Measurements from ENCODE around the gene CAPN1.
"Not testable (repeated sequence)": the region's sequence is repeated elsewhere in the genome, so short reads cannot be mapped to it uniquely, and the experiment has no call there.

Gene CAPN1

DNA sequence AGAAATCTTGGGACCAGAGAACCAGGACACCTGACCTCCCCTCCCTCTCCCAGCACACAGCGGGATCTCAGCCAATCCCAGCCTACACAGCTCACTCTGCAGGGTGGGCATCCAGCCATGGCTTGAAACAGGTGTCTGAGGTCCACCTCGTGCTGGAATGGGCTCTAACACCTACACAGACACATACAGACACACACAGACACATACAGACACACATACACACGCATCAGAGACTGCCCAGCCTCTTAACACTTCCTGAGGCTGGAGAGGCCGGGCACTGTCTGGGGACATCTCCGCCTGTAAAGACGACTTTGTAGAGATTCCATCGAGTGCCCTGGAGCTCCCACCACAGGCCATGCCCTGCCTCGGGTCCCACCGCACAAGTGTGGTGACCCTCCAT lies 36.7 kb downstream of the CAPN1 start:
- no peak for DNase-seq (ENCODE audit: low read depth)

DNA sequence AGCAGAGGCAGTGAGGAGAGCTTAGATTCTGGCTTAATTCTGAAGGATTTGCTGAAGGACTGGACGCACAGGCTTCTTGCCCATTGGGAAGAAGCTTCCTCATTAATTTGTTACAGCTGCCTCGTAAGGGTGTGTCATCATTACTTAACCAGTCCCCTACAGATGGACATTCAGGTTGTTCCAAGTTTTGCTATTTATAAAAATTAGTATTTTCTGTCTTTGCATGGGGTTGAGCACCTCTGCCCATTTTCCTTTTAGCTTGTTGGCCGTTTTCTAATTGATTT lies 38.1 kb downstream of the CAPN1 start:
- no peak for DNase-seq (ENCODE audit: low read depth)

DNA sequence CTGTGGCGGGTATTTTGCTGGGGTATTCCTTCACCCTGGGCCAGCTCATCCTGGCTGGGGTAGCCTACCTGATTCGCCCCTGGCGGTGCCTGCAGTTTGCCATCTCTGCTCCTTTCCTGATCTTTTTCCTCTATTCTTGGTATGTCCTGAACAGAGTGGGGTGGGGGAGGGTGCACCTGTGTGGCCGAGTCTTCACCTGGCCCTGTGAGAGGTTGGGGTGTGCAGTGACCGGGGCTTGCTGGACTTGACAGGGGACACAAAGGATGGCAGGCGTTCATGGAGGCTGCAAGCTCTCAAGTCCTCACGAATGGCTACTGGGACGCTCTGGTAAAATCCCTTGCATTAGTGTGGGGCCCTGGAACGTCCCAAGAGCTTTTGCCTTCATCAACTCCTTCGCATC lies 39.3 kb downstream of the CAPN1 start:
- no peak for DNase-seq (ENCODE audit: low read depth)

DNA sequence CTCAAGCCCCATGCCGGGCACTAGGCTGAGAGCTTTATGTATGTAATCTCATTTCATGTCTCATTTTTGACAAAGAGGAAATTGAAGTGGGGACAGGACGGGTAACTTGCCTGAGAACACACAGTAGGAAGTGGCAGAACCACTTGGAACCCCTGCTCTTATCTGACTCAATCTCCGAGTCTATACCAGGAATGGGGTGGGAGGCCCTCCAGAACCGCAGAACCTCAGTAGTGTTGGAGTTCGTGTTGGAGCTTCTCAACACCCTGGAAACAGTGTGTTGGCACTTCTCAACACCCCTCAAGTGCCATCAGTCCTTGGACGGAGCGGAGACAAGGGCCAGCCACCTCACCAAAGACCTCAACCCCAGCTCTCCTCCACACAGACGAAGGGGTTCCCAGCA lies 41.3 kb downstream of the CAPN1 start:
- DNase-seq (ENCODE audit: low read depth) = no peak

DNA sequence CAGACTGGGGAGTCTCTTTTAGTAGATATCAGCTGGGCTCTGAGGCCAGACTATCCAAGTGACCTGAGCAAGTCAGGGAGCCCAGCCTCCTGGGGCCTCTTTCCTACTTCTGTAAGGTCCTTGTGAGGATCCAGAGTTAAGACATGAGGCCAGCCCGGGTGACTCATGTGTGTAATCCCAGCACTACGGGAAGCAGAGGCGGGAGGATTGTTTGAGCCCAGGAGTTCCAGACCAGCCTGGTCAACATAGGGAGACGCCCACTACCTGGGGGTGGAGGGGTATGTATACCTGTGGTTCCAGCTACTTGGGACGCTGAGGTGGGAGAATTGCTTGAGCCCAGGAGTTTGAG lies 43.2 kb downstream of the CAPN1 start:
- peak; percentile 48 for DNase-seq (ENCODE audit: low read depth)

DNA sequence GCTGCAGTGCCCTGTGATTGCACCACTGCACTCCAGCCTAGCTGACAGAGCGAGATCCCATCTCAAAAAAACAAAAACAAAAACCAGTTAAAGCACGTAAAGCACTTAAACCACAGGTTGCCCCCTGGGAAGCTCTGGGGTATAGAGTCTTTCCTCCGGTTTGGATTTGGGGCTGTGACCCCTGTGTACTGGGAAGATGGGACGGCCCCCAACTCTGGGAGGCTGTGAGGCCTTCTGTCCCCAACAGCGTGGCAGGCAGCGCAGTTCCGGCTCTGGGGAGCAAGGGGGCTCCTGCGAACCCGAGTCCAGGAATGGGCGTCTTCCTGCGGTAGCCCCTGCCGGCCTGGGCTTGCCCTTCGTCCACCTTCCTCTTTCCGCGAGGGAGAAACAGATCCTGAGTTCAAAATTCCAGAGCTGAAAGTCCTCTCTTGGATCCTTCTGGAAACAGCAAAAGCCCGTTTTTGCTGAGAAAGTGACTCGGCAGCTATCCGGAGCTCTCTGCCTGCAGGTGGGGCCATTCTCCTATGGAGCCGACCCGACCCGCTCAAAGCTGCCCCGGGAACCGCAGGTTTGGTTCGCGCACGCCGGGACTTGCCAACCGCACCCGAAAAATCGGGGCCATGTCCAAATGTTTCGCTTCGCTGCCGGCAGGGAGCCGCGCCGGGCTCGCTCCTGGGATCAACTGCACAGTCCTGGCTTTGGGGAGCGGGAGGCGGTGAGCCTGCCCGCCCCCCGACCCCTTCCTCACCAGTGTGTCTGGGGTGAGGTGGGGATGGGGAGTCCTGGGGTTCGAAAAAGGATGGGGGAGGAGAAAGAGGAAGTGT lies 43.8 kb downstream of the CAPN1 start:
- peak; percentile 44 for DNase-seq (ENCODE audit: low read depth)

DNA sequence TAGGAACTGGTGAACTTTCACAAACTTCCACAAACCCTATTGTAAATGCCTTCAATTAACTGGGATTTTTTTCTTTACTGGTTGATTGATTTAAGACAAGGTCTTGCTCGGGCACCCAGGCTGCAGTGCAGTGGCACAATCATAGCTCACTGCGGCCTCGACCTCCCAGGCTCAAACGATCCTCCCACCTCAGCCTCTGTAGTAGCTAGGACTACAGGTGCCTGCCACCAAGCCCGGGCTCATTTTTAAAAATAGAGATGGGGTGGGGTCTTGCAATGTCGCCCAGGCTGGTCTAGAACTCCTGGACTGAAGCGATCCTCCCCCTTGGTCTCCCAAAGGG lies 44.3 kb downstream of the CAPN1 start:
- no peak for DNase-seq (ENCODE audit: low read depth)

DNA sequence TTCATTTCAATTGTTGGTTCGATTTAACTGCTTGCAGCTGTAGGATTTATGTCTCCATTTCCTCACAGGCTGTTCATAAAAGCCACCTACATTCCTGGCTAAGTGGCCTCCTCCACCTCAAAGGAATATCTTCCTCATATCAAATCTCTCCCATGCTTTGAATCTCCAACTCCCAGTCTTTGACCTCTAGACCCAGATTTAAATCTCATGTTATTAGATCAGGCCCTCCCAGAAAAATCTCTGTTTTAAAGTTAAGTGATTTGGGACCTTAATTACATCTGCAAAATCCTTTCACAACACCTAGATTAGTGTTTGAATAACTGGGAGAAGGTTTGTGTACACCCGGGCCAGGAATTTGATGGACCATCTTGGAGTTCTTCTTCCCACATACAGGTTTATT lies 46.2 kb downstream of the CAPN1 start:
- no peak for DNase-seq (ENCODE audit: low read depth)

DNA sequence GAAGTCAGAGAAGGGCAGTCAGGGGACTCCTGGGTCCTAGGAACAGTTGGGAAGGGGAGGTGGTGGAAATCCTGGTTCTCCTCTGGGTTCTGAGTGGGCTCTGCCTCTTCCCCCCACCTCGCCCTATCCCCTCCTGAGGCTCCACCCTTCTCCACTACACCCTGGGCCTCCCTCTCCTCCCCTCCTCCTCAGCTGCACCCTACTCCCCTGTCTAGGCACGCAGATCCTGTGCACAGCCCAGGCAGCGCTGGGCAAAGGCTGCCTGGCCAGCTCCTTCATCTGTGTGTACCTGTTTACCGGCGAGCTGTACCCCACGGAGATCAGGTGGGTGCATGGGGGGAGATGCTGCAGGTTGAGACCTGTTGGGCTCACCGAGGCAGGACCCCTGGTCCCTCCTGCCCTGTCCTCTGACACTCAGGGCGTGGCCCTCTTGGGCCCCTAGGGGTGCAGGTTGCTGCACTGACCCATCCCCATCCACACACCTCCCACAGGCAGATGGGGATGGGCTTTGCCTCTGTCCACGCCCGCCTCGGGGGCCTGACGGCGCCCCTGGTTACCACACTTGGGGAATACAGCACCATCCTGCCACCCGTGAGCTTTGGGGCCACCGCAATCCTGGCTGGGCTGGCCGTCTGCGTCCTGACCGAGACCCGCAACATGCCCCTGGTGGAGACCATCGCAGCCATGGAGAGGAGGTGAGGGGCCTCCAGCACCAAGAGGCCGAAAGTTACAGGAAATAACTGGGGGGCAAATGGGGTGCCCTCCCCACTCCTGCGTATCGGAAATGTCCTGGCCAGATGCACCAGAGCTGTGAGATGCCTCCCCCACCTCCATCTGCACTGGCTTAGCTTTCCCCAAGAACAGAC lies 54.7 kb downstream of the CAPN1 start:
- no peak for DNase-seq (ENCODE audit: low read depth)

DNA sequence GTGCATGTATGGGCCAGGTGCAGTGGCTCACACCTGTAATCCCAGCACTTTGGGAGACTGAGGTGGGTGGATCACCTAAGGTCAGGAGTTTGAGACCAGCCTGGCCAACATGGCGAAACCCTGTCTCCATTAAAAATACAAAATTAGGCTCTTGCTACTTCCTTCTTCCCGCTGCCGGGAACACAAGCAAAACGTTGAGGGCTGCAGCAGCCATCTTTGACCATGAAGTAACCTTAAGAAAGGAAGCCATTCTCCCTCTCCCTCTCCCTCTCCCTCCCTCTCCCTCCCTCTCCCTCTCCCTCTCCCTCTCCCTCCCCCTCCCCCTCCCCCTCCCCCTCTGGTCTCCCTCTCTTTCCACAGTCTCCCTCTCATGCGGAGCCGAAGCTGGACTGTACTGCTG lies 56.6 kb downstream of the CAPN1 start:
- not testable (repeated sequence) for DNase-seq (ENCODE audit: low read depth)

DNA sequence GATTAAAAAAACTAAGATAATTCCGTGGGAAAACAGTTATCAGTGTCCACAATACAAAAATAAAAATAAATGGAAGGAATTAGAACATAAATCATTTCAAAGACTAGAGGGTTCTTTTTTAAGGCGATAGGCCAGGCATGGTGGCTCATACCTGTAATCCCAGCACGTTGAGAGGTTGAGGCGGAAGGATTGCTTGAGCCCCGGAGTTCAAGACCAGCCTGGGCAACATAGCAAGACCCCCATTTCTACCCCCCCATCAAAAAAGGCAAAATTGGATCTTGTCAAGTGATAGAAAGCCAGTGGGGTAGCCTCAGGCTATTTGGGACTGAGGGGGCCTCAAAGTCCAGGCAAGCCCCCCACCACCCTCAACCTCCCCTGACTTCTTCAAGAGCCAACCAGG lies 59.4 kb downstream of the CAPN1 start:
- no peak for DNase-seq (ENCODE audit: low read depth)

DNA sequence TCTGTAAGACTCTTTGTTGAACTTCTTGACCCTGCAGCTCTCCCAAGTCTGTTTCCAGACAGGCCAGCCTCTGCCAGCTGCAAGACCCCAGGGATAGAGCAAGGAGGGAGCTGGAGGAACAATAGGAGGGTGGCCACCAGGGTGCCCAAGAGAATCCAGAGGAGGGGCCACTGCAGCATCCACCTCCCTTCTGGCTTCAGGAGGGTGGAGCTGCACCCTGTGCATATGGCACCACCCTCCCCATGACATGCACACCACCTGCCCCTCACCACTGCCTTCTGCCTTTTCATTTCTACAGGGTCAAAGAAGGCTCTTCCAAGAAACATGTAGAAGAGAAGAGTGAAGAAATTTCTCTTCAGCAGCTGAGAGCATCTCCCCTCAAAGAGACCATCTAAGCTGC lies 60.0 kb downstream of the CAPN1 start:
- no peak for DNase-seq (ENCODE audit: low read depth)

DNA sequence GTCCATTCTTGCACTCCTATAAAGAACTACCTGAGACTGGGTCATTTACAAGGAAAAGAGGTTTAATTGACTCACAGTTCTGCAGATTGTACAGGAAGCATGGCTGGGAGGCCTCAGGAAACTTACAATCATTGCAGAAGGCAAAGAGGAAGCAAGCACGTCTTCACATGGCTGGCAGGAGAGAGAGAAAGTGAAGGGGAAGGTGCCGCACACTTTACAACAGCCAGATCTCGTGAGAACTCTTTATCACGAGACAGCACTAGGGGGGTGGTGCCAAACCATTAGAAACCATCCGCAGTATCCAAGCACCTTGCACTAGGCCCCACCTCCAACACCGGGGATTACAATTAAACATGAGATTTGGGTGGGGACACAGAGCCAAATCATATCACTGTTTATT lies 60.7 kb downstream of the CAPN1 start:
- no peak for DNase-seq (ENCODE audit: low read depth)

DNA sequence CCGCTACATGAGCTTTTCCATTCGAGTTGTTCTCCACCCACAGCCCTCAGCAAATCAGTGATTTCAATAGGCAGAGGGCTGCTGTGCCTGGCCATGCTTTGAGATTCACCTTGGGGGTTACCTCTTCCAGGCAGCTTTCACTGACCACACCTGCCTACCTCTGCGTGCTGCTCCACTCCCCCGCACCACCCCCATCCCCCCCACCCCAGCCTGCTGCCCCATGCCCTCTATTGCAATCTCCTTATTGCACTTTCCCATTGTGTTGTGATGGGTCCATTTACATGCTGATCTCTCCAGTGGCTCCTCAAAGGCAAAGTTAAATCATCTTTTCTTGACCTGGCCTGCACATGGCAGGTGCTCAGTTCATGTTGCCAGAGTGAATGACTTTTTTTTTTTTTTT lies 62.1 kb downstream of the CAPN1 start:
- DNase-seq (ENCODE audit: low read depth) = no peak

DNA sequence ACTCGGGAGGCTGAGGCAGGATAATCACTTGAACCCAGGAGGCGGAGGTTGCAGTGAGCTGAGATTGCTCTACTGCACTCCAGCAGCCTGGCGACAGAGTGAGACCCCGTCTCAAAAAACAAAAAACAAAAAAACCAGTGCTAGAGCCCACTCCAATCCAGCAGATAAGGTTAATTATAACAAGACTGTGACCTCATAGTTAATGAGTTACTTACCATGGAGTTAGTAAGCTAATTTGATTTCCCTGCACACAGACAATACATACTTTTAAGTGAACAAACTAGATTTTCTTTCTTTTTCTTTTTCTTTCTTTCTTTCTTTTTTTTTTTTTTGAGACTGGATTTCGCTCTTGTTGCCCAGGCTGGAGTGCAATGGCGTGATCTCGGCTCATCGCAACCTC lies 63.3 kb downstream of the CAPN1 start:
- DNase-seq (ENCODE audit: low read depth) = not testable (repeated sequence)

DNA sequence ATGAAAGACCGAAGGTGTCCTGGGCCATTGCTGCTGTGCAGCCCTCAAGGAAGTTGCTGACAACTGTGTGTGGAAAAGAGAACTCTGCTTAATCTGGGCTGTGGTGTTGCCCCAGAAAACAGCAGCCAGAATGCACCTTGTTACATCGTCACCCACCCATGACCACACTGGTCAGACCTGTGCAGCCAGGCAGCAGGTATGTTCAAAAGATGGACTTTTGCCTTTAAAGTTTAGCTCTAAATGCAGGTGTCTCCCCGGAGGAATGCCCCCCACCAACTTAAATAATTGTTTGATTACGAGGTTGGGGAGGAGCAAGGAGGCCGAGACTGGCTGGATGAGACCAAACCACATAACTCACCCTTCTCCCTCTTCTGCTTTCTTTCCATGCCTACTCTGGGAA lies 64.8 kb downstream of the CAPN1 start:
- DNase-seq (ENCODE audit: low read depth) = no peak

DNA sequence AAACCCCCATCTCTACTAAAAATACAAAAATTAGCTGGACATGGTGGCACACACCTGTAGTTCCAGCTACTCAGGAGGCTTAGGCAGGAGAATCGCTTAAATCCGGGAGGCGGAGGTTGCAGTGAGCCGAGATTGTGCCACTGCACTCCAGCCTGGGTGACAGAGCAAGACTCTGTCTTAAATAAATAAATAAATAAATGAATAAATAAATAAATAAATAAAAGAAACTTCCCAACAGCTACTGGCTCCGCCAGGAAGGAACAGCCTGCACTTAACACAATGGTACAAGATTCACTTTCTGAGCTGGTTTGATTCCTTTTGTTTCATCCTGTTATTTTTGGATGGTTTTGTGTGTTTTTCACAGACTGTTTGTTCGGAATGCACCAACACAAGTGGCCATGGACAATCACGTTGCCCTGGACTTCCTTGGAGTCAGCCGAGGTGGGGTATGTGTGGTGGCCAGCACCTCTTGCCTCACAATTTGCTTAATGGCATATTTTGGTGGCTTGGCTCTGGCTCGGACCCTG lies 66.5 kb downstream of the CAPN1 start:
- not testable (repeated sequence) for DNase-seq (ENCODE audit: low read depth)

DNA sequence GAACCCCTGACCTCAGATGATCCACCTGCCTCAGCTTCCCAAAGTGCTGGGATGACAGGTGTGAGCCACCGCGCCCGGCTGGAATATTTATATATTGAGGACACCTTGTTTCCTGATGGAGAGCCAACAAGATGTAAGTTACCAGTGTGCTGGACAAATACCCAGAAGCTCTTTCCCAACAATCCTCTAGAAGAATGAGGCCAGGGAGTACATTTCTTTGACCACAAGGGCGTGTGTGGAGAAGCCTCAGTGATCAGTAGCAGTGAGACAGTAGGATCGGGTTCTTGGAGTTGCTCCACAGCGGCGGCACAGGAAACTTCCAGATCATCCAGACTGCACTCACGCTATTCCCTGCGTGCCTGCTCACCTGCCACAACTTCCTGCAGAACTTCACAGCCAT lies 69.7 kb downstream of the CAPN1 start:
- DNase-seq (ENCODE audit: low read depth) = no peak

DNA sequence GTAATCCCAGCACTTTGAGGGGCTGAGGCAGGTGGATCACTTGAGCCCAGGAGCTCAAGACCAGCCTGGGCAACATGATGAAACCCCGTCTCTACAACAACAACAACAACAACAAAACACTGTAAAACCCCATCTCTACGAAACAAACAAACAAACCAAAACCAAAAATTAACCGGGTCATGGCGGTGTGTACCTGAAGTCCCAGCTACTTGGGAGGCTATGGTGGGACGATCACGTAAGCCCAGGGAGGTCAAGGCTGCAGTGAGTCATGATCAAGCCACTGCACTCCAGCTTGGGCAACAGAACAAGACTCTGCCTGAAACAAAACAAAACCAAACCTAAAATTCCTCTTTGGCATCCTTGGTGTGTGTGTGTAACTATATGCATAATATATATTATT lies 73.0 kb downstream of the CAPN1 start:
- no peak for DNase-seq (ENCODE audit: low read depth)

DNA sequence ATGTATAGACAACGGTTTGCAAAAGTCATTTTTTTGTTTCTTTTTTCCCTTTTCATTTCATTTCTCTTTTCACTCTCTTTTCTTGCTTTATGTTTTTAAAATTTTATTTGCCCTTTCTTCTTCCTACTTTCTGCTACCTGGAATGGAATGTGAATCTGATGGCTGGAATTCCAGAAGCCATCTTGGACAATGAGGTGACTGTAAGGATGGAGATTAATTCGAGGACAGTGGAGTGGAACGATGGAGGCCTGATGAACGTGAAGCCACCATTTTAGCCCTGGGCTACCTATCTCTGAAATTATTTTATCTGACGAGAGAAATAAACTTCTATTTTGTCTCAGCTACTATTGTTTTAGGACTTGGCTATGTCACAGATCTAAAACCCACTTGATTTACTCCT lies 77.3 kb downstream of the CAPN1 start:
- DNase-seq (ENCODE audit: low read depth) = no peak

DNA sequence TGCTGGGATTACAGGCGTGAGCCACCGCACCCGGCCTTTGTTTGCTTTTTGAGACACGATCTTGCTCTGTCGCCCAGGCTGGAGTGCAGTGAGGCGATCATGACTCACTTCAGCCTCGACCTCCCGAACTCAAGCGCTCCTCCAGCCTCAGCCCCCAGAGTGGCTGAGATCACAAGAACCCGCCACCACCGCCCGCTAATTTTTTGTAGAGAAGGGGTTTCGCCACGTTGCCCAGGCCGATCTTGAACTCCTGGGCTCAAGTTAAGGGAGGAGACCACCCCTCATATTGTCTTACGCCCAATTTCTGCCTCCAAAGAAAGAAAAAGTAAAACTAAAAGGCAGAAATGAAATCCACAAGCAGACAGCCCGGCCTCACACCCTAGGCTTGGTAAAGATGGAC lies 78.6 kb downstream of the CAPN1 start:
- DNase-seq (ENCODE audit: low read depth) = no peak

DNA sequence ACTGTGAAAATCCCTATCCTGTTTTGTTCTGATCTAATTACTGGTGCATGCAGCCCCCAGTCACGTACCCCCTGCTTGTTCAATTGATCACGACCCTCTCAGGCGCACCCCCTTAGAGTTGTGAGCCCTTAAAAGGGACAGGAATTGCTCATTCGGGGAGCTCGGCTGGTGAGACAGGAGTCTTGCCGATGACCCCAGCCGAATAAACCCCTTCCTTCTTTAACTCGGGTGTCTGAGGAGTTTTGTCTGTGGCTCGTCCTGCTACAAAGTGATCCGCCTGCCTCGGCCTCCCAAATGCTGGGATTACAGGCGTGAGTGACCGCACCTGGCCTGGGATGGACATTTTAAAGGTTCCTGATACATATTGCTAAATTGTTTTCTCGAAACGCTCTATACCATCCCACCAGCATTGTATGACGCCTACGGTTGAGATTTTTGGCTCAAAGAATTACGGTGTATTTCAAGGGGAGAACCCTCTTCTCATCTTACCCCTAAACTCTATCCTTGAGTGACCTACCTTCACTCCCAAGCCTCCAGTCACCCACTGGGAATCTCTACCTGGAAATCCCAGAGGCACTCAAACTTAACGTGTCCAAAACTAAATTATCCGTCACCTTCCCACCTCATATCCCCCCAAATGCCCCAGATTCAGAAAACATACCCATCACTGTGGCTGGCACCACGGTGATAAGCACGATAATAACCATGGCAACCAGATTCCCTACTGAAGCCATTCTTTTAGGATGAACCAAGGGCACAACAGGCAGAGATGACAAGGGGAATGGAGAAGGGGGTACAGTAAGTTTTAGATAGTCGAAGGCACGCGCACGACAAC lies 79.2 kb downstream of the CAPN1 start:
- no peak for DNase-seq (ENCODE audit: low read depth)

All from stromal cell of bone marrow (primary cell).